ENCODE data around the gene IL10RA.

- TF ChIP-seq CTCF (conservative IDR thresholded peaks at IDR 0.05; ENCODE audit: low read length) (no peak), EZH2phosphoT487 (IDR thresholded peaks at IDR 0.05; ENCODE audit: borderline replicate concordance, low read depth, low read length) (no peak)
These were observed 7.2 kb upstream of the IL10RA start for GRCh38 chr11:117978991-117979390.

Measured in OCI-LY7 (cell line).